Measurements from ENCODE around the gene NEAT1.

NEAT1 gene

DNA sequence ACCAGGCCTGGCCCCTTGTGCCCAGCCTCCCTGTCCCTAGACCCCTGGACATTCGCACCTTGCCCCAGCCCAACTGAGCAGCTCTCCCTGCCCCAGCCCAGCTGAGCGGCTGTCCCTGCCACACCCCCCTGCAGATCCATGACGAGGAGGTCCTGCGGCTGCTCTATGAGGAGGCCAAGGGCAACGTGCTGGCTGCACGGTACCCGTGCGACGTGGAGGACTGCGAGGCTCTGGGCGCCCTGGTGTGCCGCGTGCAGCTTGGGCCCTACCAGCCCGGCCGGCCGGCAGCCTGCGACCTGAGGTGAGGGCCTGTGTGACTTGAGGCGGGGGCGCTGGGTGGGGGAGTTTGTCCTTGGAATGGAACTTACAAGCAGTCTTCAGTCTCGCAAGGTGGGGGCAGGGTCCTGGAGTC, 28.5 kb upstream of the NEAT1 start:
- no peak overlapping the region for H3K4me3 ChIP-seq (ENCODE audit: low read length)
- TF ChIP-seq ZNF274 (IDR thresholded peaks at IDR 0.05; ENCODE audit: low read depth, low read length): no peak

GRCh38 chr11:65395961-65396530, 26.6 kb upstream of the NEAT1 start:
- no peak overlapping the region for H3K4me3 ChIP-seq (ENCODE audit: low read length)
- no peak for TF ChIP-seq ZNF274 (IDR thresholded peaks at IDR 0.05; ENCODE audit: low read depth, low read length)

GRCh38 chr11:65396769-65397745, 25.5 kb upstream of the NEAT1 start:
- no peak overlapping the region for H3K4me3 ChIP-seq (ENCODE audit: low read length)
- no peak for TF ChIP-seq ZNF274 (IDR thresholded peaks at IDR 0.05; ENCODE audit: low read depth, low read length)

GRCh38 chr11:65398362-65398910, 24.2 kb upstream of the NEAT1 start:
- no peak overlapping the region for H3K4me3 ChIP-seq (ENCODE audit: low read length)
- no peak for TF ChIP-seq ZNF274 (IDR thresholded peaks at IDR 0.05; ENCODE audit: low read depth, low read length)

- H3K4me3 ChIP-seq (ENCODE audit: low read length): no peak overlapping the region
- TF ChIP-seq ZNF274 (IDR thresholded peaks at IDR 0.05; ENCODE audit: low read depth, low read length): no peak
Measured at GRCh38 chr11:65399249-65399648, 23.3 kb upstream of the NEAT1 start.

DNA sequence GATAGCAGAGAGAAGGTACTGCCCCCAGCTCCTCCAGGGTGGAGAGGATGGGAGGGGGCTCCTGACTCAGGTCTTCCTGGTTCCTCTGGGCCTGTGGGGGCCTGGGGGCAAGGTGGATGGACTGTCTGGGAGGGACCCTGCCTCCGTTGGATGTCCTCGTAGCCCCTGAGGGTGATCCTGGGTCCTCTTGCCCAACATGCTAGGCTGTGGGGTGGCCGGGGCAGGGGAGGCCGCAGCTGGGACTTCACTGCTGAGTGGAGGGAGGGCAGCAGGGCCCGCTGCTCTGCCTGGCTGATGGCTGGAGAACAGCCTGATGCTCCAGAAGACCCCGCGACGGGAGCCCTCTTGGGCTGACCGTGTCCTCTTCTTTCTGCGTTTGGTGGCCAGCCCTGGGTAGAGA, 22.8 kb upstream of the NEAT1 start:
- H3K4me3 ChIP-seq (ENCODE audit: low read length): no peak overlapping the region
- TF ChIP-seq ZNF274 (IDR thresholded peaks at IDR 0.05; ENCODE audit: low read depth, low read length): no peak

DNA sequence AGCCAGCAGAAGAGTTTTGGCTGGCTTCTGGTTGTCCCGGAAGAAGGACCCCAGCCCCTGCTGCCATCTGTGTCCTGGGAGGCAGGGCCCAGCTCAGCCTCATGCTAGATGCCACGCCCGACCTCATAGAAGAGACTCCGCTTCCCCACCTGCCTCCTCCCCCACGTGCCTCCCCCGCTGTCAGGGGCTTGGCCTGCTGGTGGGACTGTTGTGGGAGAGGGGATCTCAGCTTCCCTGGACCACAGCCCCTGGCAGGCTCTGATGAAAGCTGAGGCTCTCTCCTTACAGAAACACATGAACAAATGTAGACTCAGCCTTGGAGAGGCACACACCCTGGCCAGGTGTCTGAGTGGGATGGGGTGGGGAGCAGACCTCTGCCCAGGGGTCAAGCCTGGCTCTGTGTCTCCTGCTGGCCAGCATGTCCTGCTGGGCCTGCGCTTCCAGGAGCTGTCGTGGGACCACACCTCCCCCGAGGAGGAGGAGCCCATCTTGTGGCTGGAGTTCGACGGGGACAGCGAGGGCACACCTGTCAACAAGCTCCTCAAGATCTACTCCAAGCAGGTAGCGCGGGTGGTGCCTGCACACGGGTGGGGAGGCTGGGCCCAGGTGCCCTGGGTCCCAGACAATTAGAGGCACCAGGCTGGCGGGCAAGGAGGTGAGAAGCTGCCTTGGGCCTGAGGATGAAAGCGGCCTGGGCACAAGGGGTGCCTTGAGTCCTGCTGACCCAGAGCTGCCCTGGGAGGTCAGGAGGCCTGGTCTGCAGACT, 22.1 kb upstream of the NEAT1 start:
- no peak for TF ChIP-seq ZNF274 (IDR thresholded peaks at IDR 0.05; ENCODE audit: low read depth, low read length)

DNA sequence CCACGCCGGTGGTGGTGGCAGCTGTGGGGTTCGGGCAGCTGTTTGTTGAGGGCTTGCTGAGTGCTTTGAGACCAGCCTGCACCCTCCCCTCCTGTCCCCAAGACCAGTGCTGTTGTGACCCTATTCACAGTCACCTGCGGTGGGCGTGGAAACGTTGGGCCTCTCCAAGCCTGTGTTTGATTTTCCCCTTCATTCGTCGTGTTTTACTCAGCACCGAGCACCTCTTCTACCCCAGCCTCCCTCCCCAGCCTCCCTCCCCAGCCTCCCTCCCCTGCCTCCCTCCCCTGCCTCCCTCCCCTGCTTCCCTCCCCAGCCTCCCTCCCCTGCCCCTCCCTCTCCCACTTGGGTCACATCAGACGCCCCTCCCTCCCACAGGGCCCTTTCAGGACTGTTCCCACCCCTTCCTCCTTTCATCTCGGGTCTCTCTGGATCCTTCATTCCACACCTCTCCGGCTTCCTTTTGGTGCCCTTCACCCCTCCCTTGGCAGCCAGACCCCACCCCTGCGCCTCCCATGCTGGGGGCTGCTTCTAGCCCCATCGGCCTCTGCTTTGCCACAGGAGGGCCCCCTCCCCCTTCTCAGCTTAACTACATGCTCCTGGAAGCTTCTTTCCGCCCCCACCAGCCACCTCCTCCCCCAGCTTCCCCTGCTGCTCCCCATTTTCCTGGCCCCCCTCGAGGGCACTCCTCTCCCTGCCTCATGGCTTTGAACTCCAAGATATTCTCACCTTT, 21.4 kb upstream of the NEAT1 start:
- H3K4me3 ChIP-seq (ENCODE audit: low read length): no peak overlapping the region
- no peak for TF ChIP-seq ZNF274 (IDR thresholded peaks at IDR 0.05; ENCODE audit: low read depth, low read length)

More for the DNA sequence above, 22.1 kb upstream of the NEAT1 start:
- no peak overlapping the region for H3K4me3 ChIP-seq (ENCODE audit: low read length)

DNA sequence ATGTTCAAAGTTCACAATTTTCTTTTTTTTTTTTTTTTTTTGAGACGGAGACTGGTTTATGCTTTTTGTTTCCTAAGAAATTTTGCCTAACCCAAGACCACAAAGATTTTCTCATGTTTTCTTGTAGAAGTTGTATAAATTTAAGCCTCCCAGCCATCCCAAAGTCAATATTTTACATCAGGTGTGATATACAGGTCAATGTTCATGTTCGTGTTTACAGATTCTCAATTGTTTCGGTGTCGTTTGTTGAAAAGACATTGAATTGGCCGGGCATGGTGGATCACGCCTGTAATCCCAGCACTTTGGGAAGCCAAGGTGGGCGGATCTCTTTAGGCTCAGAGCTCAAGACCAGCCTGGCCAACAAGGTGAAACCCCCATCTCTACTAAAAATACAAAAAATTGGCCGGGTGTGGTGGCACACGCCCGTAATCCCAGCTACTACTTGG, 20.8 kb upstream of the NEAT1 start:
- TF ChIP-seq ZNF274 (IDR thresholded peaks at IDR 0.05; ENCODE audit: low read depth, low read length): no peak

DNA sequence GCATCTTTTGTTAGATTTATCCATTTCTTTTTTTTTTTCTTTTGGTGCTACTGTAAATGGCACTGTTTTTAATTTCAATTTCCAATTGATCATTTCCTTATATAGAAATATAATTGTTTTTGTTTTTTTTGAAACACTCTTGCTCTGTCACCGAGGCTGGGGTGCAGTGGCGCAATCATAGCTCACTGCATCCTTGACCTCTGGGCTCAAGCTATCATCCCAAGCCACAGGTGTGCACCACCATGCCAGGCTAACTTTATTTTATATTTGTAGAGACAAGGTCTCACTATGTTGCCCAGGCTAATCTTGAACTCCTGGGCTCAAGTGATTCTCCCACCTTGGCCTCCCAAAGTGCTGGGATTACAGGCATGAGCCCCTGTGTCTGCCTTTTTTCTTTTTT, 19.8 kb upstream of the NEAT1 start:
- TF ChIP-seq ZNF274 (IDR thresholded peaks at IDR 0.05; ENCODE audit: low read depth, low read length): no peak
- H3K4me3 ChIP-seq (ENCODE audit: low read length): no peak overlapping the region

More for the DNA sequence above, 20.8 kb upstream of the NEAT1 start:
- H3K4me3 ChIP-seq (ENCODE audit: low read length): no peak overlapping the region

GRCh38 chr11:65403607-65404121, 18.9 kb upstream of the NEAT1 start:
- TF ChIP-seq ZNF274 (IDR thresholded peaks at IDR 0.05; ENCODE audit: low read depth, low read length): no peak
- H3K4me3 ChIP-seq (ENCODE audit: low read length): no peak overlapping the region; the same call in 1 of the 2 replicates

GRCh38 chr11:65404210-65404609, 18.4 kb upstream of the NEAT1 start:
- TF ChIP-seq ZNF274 (IDR thresholded peaks at IDR 0.05; ENCODE audit: low read depth, low read length): no peak
- no peak overlapping the region; the same call in 1 of the 2 replicates for H3K4me3 ChIP-seq (ENCODE audit: low read length)

GRCh38 chr11:65404638-65405339, 17.8 kb upstream of the NEAT1 start:
- no peak overlapping the region for H3K4me3 ChIP-seq (ENCODE audit: low read length)
- no peak for TF ChIP-seq ZNF274 (IDR thresholded peaks at IDR 0.05; ENCODE audit: low read depth, low read length)
